VCaP (cell line): ENCODE results near the gene TMEM217.

Experiments used
- H3K27ac ChIP-seq: fragments of 450-650 bp; 2 replicates; pipeline ENCODE4 v1.5.1; 2017
- CTCF ChIP-seq: fragments of 450-650 bp; conservative IDR thresholded peaks from 2 replicates; pipeline ENCODE4 v1.5.1; 2017; ENCODE audit warnings: mild to moderate bottlenecking, moderate library complexity

The TMEM217 gene

GRCh38 chr6:37262446-37263026 is 4.6 kb upstream of the TMEM217 start:
- peak overlapping the region; percentile 53 for H3K27ac ChIP-seq
- TF ChIP-seq CTCF = no peak

- no peak for TF ChIP-seq CTCF
- no peak overlapping the region for H3K27ac ChIP-seq
Observed at GRCh38 chr6:37261198-37261597, 3.3 kb upstream of the TMEM217 start.

- H3K27ac ChIP-seq = no peak overlapping the region
- TF ChIP-seq CTCF = no peak
Observed at GRCh38 chr6:37260444-37260843, 2.5 kb upstream of the TMEM217 start.

- H3K27ac ChIP-seq = no peak overlapping the region
- no peak for TF ChIP-seq CTCF
Observed at GRCh38 chr6:37260040-37260439, 2.1 kb upstream of the TMEM217 start.

- no peak overlapping the region for H3K27ac ChIP-seq
- TF ChIP-seq CTCF = no peak
Observed at GRCh38 chr6:37259191-37259590, 1.2 kb upstream of the TMEM217 start.

GRCh38 chr6:37258405-37259105 is 611 bp upstream of the TMEM217 start:
- no peak for TF ChIP-seq CTCF
- H3K27ac ChIP-seq = peak overlapping the region; percentile 81

GRCh38 chr6:37257320-37257633 is 667 bp downstream of the TMEM217 start:
- peak overlapping the region; percentile 81 for H3K27ac ChIP-seq
- no peak for TF ChIP-seq CTCF
